ENCODE data around the gene CATSPER4.

DNA sequence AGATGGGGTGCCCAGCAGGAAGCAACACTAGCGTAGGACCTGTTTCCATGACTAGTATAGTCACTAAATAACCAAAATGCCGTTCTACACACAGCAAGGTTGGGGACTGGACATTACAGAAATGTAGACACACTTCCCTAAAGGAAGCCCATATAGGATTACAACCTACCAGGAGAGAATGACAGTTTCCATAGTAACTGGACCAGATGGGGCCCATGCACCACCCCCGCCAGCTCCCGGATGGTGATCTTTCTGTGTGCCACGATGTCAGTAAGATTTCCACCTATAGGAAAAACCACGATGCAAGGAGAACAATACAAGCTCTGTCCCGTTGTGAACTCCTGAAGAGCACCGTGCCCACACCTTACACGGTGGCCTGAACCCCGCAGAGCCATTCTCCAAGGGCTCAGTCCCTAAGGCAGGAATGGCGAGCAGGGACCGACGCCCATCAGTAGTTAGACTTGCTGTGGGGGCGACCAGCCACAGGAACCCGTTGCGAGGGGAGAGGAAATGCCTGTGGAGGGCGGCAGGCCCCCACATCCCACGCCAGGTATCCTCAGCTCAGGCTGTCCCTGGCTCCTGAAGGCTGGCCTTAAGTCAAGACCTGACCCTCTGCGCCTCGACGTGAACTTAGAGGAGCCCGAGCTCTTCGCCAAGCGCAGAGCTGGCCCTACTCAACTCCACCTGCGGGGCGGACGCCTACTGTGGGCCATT, 30.0 kb downstream of the CATSPER4 start:
- TF ChIP-seq POLR2A (IDR thresholded peaks at IDR 0.05; ENCODE audit: low read depth, low read length) (no peak), POLR2AphosphoS5 (IDR thresholded peaks at IDR 0.05; ENCODE audit: low read depth, low read length) (no peak), TAF1 (IDR thresholded peaks at IDR 0.05; ENCODE audit: borderline replicate concordance, low read depth, low read length) (no peak)
